Activated naive CD4-positive, alpha-beta T cell treated with anti-CD3 and anti-CD28 coated beads, Interleukin-2, amount 10 ng/mL, durations not matched to agents 7 days and 5 days (primary cell): Measurements from ENCODE around the gene EDEM2.
"Not testable (repeated sequence)": the region's sequence is repeated elsewhere in the genome, so short reads cannot be mapped to it uniquely, and the experiment has no call there.

Experiments used
- CTCF ChIA-PET: fragments of 350-600 bp; sonication (Branson Sonifier 250); formaldehyde crosslinking; loops from one replicate; lab custom pipeline; 2021; ENCODE audit warnings: antibody characterized with exemption; lab: Charles Lee
- DNase-seq: peaks from one replicate; pipeline ENCODE4 v3.0.0-alpha.2; 2020
- H3K27ac Mint-ChIP-seq: one replicate; pipeline ENCODE4 v1.8.0; 2021; ENCODE audit warnings: mild to moderate bottlenecking, moderate library complexity, mixed read lengths
- H3K27me3 Mint-ChIP-seq: one replicate; pipeline ENCODE4 v1.8.0; 2021; ENCODE audit warnings: mild to moderate bottlenecking, mixed read lengths
- H3K36me3 Mint-ChIP-seq: one replicate; pipeline ENCODE4 v1.8.0; 2021; ENCODE audit warnings: mixed read lengths
- H3K4me1 Mint-ChIP-seq: one replicate; pipeline ENCODE4 v1.8.0; 2021; ENCODE audit warnings: mixed read lengths
- H3K4me3 Mint-ChIP-seq: one replicate; pipeline ENCODE4 v1.8.0; 2021; ENCODE audit warnings: mild to moderate bottlenecking, moderate library complexity, mixed read lengths
- H3K9me3 Mint-ChIP-seq: one replicate; pipeline ENCODE4 v1.8.0; 2021; ENCODE audit warnings: mixed read lengths

The EDEM2 gene

DNA sequence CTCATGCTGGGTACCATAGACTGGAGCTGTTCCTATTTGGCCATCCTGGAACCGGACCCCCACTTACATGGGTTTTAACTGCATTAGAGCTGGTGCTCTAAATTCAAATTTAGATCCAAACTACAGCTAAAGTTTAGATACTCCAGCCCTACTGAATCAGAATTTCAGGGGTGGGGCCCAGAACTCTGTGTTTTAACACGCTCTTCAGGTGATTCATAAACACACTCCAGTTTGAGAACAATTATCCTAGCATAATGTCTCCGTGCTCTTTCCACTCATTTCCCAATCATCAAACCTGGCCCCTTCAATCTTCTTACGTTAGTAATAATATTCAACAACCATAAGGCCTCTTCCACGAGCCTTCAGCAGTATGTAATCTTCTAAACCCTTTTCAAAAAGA, 69.8 kb downstream of the EDEM2 start:
- peaks cover 12% of the 10 kb centered on the region for H3K9me3 Mint-ChIP-seq
- H3K4me3 Mint-ChIP-seq, result no peak overlapping the region
- H3K27me3 Mint-ChIP-seq, result no peaks in the 10 kb centered on the region
- peaks cover 18% of the 10 kb centered on the region for H3K4me1 Mint-ChIP-seq
- DNase-seq, result no peak
- no peak overlapping the region for H3K27ac Mint-ChIP-seq
- H3K36me3 Mint-ChIP-seq, result peaks cover 48% of the 10 kb centered on the region
- CTCF ChIA-PET, result no interaction called here

DNA sequence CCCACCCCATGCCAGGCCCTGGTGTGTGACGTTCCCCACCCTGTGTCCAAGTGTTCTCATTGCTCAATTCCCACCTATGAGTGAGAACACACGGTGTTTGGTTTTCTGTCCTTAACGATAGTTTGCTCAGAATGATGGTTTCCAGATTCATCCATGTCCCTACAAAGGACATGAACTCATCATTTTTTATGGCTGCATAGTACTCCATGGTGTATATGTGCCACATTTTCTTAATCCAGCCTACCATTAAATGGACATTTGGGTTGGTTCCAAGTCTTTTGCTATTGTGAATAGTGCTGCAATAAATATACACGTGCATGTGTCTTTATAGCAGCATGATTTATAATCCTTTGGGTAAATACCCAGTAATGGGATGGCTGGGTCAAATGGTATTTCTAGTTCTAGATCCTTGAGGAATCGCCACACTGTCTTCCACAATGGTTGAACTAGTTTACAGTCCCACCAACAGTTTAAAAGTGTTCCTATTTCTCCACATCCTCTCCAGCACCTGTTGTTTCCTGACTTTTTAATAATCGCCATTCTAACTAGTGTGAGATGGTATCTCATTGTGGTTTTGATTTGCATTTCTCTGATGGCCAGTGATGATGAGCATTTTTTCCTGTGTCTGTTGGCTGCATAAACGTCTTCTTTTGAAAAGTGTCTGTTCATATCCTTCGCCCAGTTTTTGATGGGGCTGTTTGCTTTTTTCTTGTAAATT, 75.5 kb downstream of the EDEM2 start:
- CTCF ChIA-PET, H3K27ac Mint-ChIP-seq, H3K4me1 Mint-ChIP-seq, H3K4me3 Mint-ChIP-seq, H3K27me3 Mint-ChIP-seq, DNase-seq: not testable (repeated sequence)
- Mint-ChIP-seq H3K9me3 (peaks cover 15% of the 10 kb centered on the region), H3K36me3 (peaks cover 61% of the 10 kb centered on the region)

DNA sequence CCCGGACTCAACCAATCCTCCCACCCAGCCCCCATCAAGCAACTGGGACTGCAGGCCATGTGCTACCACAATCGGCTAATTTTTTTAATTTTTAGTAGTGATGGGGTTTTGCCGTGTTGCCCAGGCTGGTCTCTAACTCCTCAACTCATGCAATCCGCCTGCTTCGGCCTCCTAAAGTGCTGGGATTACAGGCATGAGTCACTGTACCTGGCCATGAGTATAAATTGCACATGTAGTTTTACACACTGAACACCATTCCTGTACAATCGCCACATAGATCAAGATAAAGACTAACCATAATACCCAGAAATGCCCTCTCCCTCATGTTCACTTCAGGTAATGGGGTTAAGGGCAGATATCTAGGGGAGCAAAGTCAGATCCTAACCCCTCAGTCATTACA, 80.9 kb downstream of the EDEM2 start:
- Mint-ChIP-seq H3K9me3 (no peaks in the 10 kb centered on the region), H3K27me3 (no peaks in the 10 kb centered on the region), H3K4me1 (peaks cover 19% of the 10 kb centered on the region), H3K4me3 (no peak overlapping the region), H3K36me3 (peaks cover 37% of the 10 kb centered on the region), H3K27ac (no peak overlapping the region)
- DNase-seq, result no peak
- CTCF ChIA-PET, result no interaction called here
